HEK293 (cell line): ENCODE measurements around the gene MAGI2.

ENCODE experiments used
- MYNN ChIP-seq: fragments of 450-650 bp; formaldehyde crosslinking; IDR thresholded peaks from 2 replicates; pipeline ENCODE4 v1.5.1; 2016; ENCODE audit warnings: missing biosample characterization, missing genetic modification characterization, borderline replicate concordance
- ZBTB1 ChIP-seq: fragments of 450-650 bp; formaldehyde crosslinking; IDR thresholded peaks from 2 replicates; pipeline ENCODE4 v1.5.1; 2016; ENCODE audit warnings: missing biosample characterization, missing genetic modification characterization
- ZFP69B ChIP-seq: fragments of 450-650 bp; formaldehyde crosslinking; IDR thresholded peaks from 2 replicates; pipeline ENCODE4 v1.5.1; 2016; ENCODE audit warnings: missing biosample characterization, missing genetic modification characterization
- ZNF10 ChIP-seq: fragments of 450-650 bp; formaldehyde crosslinking; IDR thresholded peaks from 2 replicates; pipeline ENCODE4 v1.5.1; 2017; ENCODE audit warnings: missing biosample characterization, missing genetic modification characterization
- ZNF175 ChIP-seq: fragments of 450-650 bp; formaldehyde crosslinking; IDR thresholded peaks from 2 replicates; pipeline ENCODE4 v1.5.1; 2016; ENCODE audit warnings: missing biosample characterization, missing genetic modification characterization
- ZNF211 ChIP-seq: fragments of 450-650 bp; formaldehyde crosslinking; IDR thresholded peaks from 2 replicates; pipeline ENCODE4 v1.5.1; 2016; ENCODE audit warnings: low read depth, missing biosample characterization, missing genetic modification characterization
- TF ChIP-seq, protein P1 (sequence below): fragments of 450-650 bp; formaldehyde crosslinking; IDR thresholded peaks from 2 replicates; pipeline ENCODE4 v1.5.1; 2016; ENCODE audit warnings: missing biosample characterization, missing genetic modification characterization
- TF ChIP-seq, protein P2 (sequence below): fragments of 450-650 bp; formaldehyde crosslinking; IDR thresholded peaks from 2 replicates; pipeline ENCODE4 v1.5.1; 2016; ENCODE audit warnings: missing biosample characterization, missing genetic modification characterization
- TF ChIP-seq, protein P3 (sequence below): fragments of 450-650 bp; formaldehyde crosslinking; IDR thresholded peaks from 2 replicates; pipeline ENCODE4 v1.5.1; 2016; ENCODE audit warnings: missing biosample characterization, missing genetic modification characterization, low read depth

DNA sequence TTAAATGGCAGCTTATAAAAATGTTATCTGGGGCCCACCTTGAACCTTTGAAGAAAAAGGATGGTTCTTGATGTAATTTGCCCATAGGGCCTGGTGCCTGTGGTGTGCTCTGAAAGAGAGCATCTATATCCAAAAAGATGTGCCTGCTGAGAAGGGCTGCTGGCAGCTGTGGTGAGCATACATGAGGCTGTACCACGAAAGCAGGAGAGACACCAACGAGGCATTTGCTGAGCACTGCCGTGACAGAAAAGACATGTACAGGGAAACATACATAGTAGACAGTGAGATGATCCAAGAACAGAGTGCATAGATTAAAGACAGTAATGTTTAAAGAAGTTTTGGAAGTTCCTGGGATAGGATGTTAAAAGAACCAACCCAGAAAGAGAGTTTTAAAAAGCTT lies 990.4 kb downstream of the MAGI2 start:
- TF ChIP-seq, protein P1, sequence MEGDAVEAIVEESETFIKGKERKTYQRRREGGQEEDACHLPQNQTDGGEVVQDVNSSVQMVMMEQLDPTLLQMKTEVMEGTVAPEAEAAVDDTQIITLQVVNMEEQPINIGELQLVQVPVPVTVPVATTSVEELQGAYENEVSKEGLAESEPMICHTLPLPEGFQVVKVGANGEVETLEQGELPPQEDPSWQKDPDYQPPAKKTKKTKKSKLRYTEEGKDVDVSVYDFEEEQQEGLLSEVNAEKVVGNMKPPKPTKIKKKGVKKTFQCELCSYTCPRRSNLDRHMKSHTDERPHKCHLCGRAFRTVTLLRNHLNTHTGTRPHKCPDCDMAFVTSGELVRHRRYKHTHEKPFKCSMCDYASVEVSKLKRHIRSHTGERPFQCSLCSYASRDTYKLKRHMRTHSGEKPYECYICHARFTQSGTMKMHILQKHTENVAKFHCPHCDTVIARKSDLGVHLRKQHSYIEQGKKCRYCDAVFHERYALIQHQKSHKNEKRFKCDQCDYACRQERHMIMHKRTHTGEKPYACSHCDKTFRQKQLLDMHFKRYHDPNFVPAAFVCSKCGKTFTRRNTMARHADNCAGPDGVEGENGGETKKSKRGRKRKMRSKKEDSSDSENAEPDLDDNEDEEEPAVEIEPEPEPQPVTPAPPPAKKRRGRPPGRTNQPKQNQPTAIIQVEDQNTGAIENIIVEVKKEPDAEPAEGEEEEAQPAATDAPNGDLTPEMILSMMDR, result no peak
- TF ChIP-seq ZNF10 (tag by site-specific recombination) (no peak), MYNN (no peak), ZNF175 (tag by site-specific recombination) (no peak), ZBTB1 (no peak), ZNF211 (tag by site-specific recombination) (no peak), ZFP69B (tag by site-specific recombination) (no peak)
- TF ChIP-seq, protein P2, sequence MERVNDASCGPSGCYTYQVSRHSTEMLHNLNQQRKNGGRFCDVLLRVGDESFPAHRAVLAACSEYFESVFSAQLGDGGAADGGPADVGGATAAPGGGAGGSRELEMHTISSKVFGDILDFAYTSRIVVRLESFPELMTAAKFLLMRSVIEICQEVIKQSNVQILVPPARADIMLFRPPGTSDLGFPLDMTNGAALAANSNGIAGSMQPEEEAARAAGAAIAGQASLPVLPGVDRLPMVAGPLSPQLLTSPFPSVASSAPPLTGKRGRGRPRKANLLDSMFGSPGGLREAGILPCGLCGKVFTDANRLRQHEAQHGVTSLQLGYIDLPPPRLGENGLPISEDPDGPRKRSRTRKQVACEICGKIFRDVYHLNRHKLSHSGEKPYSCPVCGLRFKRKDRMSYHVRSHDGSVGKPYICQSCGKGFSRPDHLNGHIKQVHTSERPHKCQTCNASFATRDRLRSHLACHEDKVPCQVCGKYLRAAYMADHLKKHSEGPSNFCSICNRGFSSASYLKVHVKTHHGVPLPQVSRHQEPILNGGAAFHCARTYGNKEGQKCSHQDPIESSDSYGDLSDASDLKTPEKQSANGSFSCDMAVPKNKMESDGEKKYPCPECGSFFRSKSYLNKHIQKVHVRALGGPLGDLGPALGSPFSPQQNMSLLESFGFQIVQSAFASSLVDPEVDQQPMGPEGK (tag by site-specific recombination), result no peak
- TF ChIP-seq, protein P3, sequence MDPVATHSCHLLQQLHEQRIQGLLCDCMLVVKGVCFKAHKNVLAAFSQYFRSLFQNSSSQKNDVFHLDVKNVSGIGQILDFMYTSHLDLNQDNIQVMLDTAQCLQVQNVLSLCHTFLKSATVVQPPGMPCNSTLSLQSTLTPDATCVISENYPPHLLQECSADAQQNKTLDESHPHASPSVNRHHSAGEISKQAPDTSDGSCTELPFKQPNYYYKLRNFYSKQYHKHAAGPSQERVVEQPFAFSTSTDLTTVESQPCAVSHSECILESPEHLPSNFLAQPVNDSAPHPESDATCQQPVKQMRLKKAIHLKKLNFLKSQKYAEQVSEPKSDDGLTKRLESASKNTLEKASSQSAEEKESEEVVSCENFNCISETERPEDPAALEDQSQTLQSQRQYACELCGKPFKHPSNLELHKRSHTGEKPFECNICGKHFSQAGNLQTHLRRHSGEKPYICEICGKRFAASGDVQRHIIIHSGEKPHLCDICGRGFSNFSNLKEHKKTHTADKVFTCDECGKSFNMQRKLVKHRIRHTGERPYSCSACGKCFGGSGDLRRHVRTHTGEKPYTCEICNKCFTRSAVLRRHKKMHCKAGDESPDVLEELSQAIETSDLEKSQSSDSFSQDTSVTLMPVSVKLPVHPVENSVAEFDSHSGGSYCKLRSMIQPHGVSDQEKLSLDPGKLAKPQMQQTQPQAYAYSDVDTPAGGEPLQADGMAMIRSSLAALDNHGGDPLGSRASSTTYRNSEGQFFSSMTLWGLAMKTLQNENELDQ (tag by site-specific recombination), result no peak
